NAMALWA (cell line): ENCODE results near the gene LSM12.

Experiments
- DNase-seq: peaks from one replicate; pipeline ENCODE4 v3.0.0-alpha.2; 2015; ENCODE audit warnings: low spot score

LSM12 gene

DNA sequence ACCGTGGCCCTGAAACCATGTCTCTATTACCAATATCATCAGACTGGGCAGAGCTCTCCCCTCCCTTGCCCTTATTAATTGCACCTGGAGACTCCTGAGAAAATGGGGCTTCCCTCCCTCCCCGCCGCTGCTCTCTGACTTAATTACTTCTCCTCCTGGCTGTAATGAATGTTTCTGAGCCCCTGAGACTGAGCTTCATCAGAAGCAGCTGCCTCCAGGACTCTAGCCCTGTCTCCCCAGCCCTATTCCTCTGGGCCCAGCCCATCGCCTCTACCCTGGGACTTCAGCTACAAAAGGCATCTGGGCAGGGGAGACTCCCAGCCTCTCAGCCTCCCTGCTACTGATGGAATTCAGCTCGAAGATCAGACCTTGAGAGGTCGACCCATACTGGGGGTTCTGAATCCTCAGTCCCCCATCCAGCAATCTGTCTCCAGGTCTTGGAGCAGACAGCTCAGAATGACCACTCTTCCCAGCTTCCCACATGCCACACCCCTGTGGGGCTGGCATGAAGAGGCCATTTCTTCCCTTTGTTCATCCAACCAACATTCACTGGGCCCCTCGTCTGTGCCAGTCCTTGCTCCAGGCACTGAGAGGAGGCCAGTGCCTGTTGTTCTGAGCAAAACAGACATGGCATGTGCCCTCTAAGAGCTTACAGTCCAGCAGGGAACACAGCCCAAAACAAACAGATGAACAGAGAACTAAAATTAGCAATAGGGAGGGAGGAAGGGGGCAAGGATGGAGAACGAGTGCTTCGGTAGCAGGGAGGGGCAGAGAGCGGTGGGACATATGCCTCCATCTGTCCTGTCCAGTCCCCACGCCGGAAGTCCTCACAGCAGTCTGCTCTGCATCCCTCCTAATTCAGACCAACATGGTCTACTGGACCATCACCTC, 79.1 kb downstream of the LSM12 start:
- no peak for DNase-seq

DNA sequence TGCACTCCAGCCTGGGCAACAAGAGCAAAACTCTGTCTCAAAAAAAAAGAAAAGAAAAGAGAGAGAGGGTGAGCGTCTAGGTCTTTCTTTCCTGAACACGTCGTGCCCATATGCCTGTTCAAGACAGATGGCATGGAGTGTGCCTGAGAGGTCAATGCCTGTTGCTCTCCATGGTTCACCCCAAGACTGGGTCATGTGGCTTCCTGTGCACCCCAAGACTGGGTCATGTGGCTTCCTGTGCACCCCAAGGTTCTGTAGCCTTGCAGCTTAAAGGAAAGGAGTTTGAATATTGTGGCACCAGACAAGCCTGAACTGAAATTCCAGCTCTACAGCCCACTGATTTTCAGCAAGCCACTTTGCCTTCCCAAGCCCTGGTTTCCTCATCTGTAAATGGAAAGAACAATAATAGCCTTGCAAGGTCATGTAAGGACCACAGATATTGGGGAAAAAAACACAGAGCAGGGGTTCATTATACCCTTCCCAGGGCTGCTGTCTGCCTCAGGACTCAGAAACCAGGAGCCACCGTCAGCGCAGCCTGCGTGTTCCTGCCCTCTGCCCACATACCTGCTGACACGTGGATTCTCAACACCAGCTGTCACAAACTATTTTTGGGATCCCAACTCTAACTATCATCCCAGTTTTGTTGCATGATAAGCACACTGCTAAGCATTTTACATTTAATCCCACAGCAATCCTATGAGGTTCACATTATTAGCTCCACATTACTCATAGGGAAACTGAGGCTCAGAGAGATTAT, 80.1 kb downstream of the LSM12 start:
- no peak for DNase-seq

DNA sequence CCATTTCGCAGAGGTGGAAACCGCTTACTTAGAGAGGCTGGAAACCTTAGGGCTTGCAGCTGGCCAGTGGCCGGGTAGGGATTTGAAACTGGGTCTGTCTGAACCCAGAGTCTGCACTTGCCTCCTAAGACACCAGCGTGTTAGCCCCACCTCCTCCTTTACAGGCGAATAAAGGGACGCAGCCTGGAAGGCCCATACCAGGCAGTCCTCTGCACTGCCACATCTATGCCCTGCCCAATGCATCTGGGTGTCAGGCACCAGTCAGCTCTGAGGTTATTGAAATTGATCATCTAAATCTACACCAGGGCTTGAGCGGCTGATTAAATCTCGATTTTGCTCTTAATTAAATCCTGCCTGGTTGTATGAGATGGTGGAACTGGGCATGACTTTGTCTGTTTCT, 82.0 kb downstream of the LSM12 start:
- no peak for DNase-seq
